Fibroblast of peridontal ligament (primary cell): ENCODE results near the gene PRSS1.
"Not testable (repeated sequence)": the region's sequence is repeated elsewhere in the genome, so short reads cannot be mapped to it uniquely, and the experiment has no call there.

Source experiments
- DNase-seq: peaks from one replicate; pipeline ENCODE4 v3.0.0-alpha.2; 2010; ENCODE audit errors: extremely low read depth

Gene PRSS1

GRCh38 chr7:142773230-142773629 is 24.0 kb downstream of the PRSS1 start:
- DNase-seq, result no peak

DNA sequence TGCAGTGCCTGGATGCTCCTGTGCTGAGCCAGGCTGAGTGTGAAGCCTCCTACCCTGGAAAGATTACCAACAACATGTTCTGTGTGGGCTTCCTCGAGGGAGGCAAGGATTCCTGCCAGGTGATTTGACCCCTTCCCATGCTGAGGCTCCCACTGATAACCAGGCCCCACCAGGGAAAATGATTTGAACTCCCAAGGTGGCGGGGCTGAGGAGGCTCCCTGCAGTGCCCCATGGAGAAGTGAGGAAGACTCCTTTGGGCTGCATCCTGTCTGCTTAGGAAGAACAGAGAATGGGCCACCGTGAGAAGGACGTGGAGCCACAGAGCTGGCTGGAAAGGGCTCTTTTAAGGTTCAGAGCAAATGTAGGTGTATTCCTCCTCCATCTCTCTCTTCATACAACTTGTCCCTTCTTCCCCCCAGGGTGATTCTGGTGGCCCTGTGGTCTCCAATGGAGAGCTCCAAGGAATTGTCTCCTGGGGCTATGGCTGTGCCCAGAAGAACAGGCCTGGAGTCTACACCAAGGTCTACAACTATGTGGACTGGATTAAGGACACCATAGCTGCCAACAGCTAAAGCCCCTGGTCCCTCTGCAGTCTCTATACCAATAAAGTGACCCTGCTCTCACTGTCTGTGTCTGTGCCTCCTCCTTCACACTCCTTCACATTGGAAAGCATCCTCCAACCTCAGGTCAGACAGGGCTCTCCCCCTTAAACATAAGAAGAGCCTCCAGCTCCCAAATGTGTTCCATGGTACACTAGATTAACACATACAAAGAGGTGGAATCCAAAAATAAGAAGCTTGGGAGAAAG is 24.9 kb downstream of the PRSS1 start:
- DNase-seq, result no peak

DNA sequence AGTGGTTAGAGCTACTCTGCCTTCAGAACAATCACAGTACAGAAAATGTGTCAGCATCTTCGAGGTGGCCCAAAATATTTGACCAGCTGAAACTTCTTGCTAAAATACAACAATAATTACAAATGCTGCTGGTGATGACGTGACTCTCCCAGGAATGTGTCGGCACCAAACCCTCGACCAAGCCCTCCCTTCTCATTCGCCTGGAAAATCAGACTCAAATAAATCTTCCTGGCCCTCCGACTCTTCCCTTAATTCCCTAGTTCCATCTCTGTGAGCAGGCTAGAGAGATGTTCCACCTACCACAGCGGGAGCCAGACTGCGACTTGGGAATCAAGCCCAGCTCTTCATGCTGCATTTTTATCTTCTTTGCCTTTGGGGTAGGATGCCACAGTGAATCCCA is 25.6 kb downstream of the PRSS1 start:
- DNase-seq, result no peak

DNA sequence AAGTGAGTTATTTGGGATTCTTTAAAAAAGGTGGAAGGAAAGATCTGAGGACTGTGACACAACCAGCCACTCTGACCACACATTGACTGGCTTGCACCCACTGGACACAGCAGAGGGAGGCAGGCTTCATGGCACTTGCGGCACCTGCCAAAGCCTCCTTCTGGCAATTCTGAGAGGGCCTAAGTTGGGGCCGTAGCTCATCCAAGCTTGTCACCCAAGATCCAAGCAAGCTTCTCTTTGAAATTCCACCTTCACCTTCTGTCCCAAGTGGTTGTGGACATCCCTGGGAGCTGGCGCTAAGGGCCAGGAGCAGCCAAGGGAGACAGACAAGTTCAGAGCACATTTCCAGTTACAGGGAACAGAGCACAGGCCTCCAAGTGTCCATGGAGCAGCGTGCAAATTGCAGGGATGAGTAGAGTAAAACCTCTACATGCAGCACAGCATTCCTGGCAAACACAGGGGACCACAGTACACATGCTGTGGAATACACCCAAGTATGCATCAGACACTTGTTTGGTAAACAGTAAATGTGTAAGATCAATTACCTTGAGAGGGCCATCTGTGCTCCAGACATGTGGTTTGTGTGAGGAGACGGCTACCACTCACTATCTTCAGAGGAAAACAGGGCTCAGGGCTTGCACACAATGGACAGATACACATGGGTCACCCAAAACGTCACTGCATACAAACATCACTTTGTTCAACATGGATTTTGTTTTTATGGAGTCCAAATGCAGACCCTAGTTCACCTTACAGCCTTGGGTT is 26.3 kb downstream of the PRSS1 start:
- DNase-seq, result not testable (repeated sequence)

DNA sequence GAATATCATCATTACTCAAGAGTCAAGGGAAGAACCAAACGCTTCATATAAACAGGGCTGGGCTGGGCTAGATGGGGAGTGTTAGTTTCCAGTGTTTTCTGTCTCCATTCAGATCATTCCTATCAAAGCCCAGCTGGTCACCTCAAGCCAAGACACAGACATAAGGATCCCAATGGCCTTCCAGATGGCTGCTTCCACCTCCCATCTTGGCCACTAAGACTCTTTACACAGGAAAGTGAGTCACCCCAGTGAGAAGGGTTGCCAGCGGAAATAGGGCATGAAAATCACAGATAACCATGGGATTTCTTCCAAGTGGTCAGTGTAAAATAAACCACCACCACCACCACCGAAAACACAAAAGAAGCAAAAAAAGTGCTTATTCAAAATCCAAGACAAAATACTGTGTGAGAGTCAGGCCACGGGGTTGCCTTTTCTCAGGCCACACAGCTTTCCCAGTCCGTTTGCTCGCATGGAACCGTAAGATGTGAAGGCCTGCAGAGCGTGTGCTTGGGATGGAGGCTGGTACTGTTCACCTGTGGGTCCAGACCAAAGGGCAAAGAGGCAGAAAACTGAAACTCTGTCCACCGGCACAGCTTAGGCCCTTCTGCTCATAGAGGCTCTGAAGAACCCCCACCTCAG is 27.1 kb downstream of the PRSS1 start:
- DNase-seq, result peak; percentile 72

DNA sequence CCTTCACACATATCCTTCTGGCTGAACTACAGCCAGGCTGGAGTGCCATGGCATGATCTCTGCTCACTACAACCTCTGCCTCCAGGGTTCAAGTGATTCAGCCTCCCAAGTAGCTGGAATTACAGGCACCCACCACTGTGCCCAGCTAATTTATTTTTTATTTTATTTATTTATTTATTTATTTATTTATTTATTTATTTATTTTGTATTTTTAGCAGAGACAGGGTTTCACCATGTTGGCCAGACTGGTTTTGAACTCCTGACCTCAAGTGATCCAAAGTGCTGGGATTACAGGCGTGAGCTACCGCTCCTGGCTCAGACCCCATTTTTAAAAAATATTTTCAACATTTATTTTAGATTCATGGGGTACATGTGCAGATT is 27.6 kb downstream of the PRSS1 start:
- not testable (repeated sequence) for DNase-seq

DNA sequence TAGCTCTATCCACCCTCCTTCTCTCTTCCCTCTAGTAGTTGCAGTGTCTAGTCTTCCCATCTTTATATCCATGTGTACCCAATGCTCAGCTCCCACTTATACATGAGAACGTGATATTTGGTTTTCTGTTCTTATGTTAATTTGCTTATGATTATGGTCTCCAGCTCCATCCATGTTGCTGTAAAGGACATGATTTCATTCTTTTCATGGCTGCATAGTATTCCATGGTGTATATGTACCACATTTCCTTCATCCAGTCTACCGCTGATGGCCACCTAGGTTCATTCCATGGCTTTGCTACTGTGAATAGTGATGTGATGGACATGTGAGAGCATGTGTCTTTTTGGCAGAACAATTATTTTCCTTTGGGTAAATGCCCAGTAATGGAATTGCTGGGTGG is 28.0 kb downstream of the PRSS1 start:
- DNase-seq, result no peak

DNA sequence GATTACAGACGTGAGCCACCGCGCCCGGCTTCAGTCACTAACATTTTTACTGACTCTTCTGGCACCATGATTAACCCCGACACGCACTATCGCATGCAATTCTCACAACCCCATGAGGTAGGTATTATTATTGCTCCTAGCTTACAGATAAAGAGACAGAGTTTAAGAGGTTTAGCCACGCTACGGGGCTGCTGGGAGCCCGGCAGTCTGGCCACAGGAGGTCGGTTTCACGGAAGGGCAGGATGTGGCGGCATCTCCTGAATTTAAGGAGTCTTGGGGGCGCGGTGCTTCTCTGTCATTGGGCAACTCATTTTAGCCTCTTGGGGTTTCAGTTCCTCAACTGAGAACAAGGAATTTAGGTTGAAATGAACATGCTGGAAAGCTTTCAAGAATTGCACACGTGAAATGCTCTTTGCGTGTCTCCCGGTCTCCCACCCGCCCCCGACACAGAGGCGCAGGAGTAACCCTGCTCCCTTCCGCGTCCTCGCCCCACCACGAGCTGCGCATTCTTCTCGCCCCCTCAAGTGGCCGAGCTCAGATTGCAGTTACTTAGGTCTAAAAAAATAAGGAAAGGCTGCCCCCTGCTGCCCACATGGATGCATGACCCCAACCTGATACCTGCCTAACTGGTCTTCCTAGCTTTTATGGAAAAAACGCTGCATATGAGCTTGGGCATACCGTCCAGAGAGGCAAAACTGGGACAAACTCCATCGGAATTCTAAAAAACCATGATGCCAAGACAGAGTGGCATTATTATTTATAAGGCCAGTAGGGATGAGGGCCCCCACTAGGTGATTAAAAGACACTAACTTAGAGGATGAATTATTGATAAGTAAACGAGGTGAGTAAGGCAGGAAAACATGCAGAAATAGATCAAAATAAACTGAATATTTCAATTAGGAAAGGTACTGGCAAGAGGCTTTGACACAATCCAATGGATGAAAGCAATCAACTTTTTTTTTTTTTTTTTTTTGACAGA is 33.9 kb downstream of the PRSS1 start:
- DNase-seq, result peak; percentile 93

DNA sequence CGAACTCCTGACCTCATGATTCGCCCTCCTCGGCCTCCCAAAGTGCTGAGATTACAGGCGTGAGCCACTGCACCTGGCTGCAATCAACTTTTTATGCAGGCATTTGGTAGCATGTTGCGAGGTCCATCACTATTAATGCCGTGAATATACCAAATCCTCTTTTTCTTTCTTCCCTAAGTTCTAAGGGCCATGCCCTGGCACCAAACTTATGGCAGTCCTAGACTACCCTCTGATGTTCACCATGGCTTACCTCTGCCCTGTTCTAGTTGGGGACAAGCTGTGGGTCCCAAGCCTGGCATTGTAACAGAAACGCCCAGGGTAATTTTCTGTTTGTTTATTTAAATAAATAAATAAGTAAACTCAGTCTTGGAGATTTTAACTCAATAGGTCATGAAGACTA is 34.8 kb downstream of the PRSS1 start:
- DNase-seq, result peak; percentile 18

DNA sequence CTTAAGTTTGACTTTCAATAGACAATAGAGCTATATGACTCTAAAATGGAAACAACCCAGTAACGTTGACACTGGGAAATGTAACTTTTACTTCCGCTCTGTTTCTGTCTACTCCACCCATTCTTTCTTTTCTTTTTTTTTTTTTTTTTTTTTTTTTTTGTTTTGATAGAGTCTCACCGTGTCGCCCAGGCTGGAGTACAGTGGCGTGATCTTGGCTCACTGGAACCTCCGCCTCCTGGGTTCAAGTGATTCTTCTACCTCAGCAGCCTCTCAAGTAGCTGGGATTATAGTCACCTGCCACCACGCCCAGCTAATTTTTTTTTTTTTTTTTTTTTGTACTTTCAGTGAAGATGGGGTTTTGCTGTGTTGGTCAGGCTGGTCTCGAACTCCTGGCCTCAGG is 35.4 kb downstream of the PRSS1 start:
- no peak for DNase-seq

GRCh38 chr7:142785841-142786250 is 36.6 kb downstream of the PRSS1 start:
- DNase-seq, result no peak

DNA sequence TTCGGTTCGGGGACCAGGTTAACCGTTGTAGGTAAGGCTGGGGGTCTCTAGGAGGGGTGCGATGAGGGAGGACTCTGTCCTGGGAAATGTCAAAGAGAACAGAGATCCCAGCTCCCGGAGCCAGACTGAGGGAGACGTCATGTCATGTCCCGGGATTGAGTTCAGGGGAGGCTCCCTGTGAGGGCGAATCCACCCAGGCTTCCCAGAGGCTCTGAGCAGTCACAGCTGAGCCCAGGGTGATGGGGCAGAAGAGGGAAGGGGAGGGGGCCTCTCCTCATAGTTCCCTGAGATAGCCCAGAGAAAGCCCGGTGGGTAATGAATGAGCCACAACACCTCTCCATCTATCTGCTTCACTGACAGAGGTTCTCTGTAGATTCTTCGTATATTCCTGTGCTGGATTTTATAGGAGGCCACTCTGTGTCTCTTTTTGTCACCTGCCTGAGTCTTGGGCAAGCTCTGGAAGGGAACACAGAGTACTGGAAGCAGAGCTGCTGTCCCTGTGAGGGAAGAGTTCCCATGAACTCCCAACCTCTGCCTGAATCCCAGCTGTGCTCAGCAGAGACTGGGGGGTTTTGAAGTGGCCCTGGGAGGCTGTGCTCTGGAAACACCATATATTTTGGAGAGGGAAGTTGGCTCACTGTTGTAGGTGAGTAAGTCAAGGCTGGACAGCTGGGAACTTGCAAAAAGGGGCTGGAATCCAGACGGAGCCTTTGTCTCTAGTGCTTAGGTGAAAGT is 37.9 kb downstream of the PRSS1 start:
- DNase-seq, result no peak

DNA sequence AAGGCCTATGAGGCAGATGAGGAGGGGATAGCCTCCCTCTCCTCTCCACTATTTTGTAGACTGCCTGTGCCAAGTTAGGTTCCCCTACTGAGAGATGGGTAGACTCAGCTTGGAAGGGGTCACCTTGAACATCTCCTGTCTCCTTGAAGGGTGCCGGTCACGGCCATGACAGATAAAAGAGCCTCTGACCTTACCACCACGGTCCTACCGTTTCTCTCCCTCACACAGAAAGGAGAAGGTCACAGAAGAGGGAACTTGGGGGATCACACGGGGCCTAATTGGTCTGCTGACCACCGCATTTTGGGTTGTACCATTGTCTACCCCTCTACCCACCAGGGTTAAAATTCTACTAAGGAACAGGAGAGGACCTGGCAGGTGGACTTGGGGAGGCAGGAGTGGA is 38.5 kb downstream of the PRSS1 start:
- no peak for DNase-seq

GRCh38 chr7:142788303-142789289 is 39.3 kb downstream of the PRSS1 start:
- DNase-seq, result no peak

- no peak for DNase-seq
Observed at GRCh38 chr7:142789441-142789840, 40.2 kb downstream of the PRSS1 start.

DNA sequence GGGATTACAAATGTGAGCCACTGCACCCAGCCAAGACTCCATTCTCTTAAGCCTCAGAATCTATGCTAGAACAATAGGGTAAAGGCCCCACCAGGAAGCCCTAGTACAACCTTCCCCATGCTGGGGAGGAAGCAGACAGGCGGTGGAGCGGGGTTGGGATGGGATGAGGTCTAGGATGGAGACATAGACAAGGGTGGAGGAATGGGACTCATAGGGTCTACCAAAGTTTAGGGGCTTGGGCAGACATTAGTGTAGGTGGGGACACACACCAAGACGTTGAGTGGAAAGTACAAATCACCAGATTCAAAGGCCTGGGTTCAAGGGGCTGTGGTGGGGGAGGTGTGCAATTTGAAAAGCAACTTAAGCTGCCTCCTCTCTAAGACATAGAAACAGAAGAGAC is 40.8 kb downstream of the PRSS1 start:
- no peak for DNase-seq

- no peak for DNase-seq
Observed at GRCh38 chr7:142790555-142790954, 41.3 kb downstream of the PRSS1 start.

DNA sequence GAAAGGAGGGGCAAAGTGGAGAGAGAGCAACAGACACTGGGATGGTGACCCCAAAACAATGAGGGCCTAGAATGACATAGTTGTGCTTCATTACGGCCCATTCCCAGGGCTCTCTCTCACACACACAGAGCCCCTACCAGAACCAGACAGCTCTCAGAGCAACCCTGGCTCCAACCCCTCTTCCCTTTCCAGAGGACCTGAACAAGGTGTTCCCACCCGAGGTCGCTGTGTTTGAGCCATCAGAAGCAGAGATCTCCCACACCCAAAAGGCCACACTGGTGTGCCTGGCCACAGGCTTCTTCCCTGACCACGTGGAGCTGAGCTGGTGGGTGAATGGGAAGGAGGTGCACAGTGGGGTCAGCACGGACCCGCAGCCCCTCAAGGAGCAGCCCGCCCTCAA is 42.2 kb downstream of the PRSS1 start:
- DNase-seq, result no peak

DNA sequence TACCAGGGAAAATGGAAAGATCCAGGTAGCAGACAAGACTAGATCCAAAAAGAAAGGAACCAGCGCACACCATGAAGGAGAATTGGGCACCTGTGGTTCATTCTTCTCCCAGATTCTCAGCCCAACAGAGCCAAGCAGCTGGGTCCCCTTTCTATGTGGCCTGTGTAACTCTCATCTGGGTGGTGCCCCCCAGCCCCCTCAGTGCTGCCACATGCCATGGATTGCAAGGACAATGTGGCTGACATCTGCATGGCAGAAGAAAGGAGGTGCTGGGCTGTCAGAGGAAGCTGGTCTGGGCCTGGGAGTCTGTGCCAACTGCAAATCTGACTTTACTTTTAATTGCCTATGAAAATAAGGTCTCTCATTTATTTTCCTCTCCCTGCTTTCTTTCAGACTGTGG is 42.9 kb downstream of the PRSS1 start:
- no peak for DNase-seq

DNA sequence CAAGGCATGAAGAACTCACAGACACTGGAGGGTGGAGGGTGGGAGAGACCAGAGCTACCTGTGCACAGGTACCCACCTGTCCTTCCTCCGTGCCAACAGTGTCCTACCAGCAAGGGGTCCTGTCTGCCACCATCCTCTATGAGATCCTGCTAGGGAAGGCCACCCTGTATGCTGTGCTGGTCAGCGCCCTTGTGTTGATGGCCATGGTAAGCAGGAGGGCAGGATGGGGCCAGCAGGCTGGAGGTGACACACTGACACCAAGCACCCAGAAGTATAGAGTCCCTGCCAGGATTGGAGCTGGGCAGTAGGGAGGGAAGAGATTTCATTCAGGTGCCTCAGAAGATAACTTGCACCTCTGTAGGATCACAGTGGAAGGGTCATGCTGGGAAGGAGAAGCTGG is 43.3 kb downstream of the PRSS1 start:
- no peak for DNase-seq
